ENCODE results near the gene CDK5RAP1.

DNA sequence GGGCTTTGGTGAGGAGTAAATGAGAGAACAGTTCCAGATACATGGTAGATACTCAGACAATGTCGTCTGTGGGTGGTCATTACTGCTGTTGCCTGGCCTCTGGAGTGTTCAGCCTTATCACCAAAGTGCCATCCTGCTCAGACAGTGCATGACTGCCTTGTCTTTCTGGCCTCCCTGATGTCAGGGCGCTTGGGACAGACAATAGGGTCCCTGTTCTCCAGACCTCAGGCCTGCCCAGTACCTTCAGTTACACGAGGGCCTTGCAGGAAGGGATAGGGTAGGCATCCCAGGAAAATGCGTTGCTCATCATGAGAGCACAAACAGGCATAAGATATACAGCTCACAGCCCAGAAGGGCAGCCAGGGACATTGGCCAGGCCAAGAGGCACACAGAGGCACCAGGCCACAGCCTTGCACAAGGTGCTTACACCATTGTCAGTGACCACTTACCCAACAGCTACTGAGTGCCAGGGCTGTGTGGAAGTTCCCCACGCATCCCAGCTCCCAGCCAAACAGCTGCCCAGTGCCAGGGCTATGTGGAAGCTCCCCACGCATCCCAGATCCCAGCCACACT, 90.9 kb downstream of the CDK5RAP1 start:
- TF ChIP-seq, protein P1, sequence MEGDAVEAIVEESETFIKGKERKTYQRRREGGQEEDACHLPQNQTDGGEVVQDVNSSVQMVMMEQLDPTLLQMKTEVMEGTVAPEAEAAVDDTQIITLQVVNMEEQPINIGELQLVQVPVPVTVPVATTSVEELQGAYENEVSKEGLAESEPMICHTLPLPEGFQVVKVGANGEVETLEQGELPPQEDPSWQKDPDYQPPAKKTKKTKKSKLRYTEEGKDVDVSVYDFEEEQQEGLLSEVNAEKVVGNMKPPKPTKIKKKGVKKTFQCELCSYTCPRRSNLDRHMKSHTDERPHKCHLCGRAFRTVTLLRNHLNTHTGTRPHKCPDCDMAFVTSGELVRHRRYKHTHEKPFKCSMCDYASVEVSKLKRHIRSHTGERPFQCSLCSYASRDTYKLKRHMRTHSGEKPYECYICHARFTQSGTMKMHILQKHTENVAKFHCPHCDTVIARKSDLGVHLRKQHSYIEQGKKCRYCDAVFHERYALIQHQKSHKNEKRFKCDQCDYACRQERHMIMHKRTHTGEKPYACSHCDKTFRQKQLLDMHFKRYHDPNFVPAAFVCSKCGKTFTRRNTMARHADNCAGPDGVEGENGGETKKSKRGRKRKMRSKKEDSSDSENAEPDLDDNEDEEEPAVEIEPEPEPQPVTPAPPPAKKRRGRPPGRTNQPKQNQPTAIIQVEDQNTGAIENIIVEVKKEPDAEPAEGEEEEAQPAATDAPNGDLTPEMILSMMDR (IDR thresholded peaks at IDR 0.05), result no peak
- TF ChIP-seq POLR2A (IDR thresholded peaks at IDR 0.05), result no peak

All from adrenal gland (tissue), 5 donors.